Measurements from ENCODE around the gene RNPEPL1.

DNA sequence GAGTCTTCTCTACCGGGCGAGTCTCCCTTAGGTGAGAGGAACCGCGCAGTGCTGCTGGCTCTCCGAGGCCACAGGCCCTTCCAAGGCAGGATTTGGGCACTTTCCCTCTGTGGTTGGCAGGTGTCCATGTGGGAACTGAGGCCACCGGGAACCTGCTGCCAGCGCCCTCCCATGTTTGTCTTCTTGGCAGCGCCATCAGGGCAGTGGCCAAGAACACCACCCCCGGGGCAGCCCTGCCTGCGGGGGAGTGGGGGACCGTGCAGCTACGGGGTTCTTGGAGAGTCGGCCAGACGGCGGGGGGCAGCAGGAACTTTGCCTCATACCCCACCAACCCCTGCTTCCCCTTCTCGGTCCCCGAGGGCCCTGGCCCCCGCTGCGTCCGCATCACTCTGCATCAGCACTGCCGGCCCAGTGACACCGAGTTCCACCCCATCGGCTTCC is 28.2 kb downstream of the RNPEPL1 start:
- TF ChIP-seq, protein P1, sequence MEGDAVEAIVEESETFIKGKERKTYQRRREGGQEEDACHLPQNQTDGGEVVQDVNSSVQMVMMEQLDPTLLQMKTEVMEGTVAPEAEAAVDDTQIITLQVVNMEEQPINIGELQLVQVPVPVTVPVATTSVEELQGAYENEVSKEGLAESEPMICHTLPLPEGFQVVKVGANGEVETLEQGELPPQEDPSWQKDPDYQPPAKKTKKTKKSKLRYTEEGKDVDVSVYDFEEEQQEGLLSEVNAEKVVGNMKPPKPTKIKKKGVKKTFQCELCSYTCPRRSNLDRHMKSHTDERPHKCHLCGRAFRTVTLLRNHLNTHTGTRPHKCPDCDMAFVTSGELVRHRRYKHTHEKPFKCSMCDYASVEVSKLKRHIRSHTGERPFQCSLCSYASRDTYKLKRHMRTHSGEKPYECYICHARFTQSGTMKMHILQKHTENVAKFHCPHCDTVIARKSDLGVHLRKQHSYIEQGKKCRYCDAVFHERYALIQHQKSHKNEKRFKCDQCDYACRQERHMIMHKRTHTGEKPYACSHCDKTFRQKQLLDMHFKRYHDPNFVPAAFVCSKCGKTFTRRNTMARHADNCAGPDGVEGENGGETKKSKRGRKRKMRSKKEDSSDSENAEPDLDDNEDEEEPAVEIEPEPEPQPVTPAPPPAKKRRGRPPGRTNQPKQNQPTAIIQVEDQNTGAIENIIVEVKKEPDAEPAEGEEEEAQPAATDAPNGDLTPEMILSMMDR (conservative IDR thresholded peaks at IDR 0.05; ENCODE audit: low read depth, low read length), result no peak
- TF ChIP-seq EZH2phosphoT487 (IDR thresholded peaks at IDR 0.05; ENCODE audit: borderline replicate concordance, low read length) (no peak), EZH2 (IDR thresholded peaks at IDR 0.05; ENCODE audit: low read length, unreplicated experiment) (no peak)

All from PC-3 (cell line).